Hepatocyte (in vitro differentiated cells): Measurements from ENCODE around the gene AVEN. TPM values are rescaled to one million over a fixed set of nuclear protein-coding genes. Genes with fewer than 3 reads are reported as not detected.

ENCODE experiments used
- DNase-seq: peaks from one replicate; pipeline ENCODE4 v3.0.0-alpha.2; 2016; ENCODE audit warnings: low spot score
- H2AFZ ChIP-seq: fragments of 200-600 bp; sonication (generic); 2 replicates; pipeline ENCODE4 v1.6.0; 2016; ENCODE audit warnings: antibody characterized with exemption, mild to moderate bottlenecking
- H3K27ac ChIP-seq: fragments of 200-600 bp; sonication (generic); 2 replicates; pipeline ENCODE4 v1.5.1; 2016; ENCODE audit warnings: mild to moderate bottlenecking
- H3K27me3 ChIP-seq: fragments of 200-600 bp; sonication (generic); 2 replicates; pipeline ENCODE4 v1.6.1; 2016
- H3K36me3 ChIP-seq: fragments of 200-600 bp; sonication (generic); replicated peaks from 2 replicates; pipeline ENCODE4 v1.5.1; 2016; ENCODE audit warnings: low read depth; ENCODE audit not compliant: insufficient read depth
- H3K4me1 ChIP-seq: fragments of 200-600 bp; sonication (generic); 2 replicates; pipeline ENCODE4 v1.5.1; 2016; ENCODE audit warnings: mild to moderate bottlenecking, moderate library complexity; ENCODE audit not compliant: insufficient read depth
- H3K4me2 ChIP-seq: fragments of 200-600 bp; sonication (generic); 2 replicates; pipeline ENCODE4 v1.6.0; 2016
- H3K4me3 ChIP-seq: fragments of 200-600 bp; sonication (generic); 2 replicates; pipeline ENCODE4 v1.5.1; 2016; ENCODE audit warnings: mild to moderate bottlenecking
- H3K79me2 ChIP-seq: fragments of 200-600 bp; sonication (generic); 2 replicates; pipeline ENCODE4 v1.6.0; 2017; ENCODE audit warnings: mild to moderate bottlenecking
- H3K9me2 ChIP-seq: fragments of 200-600 bp; sonication (generic); replicated peaks from 2 replicates; pipeline ENCODE4 v1.6.0; 2017; ENCODE audit warnings: mild to moderate bottlenecking; ENCODE audit not compliant: insufficient read depth
- H3K9me3 ChIP-seq: fragments of 200-600 bp; sonication (generic); 2 replicates; pipeline ENCODE4 v1.5.1; 2016; ENCODE audit warnings: low read depth, mild to moderate bottlenecking
- H4K20me1 ChIP-seq: fragments of 200-600 bp; sonication (generic); 2 replicates; pipeline ENCODE4 v1.6.0; 2016; ENCODE audit warnings: mild to moderate bottlenecking; ENCODE audit not compliant: insufficient read depth, poor library complexity, severe bottlenecking
- CTCF ChIP-seq: fragments of 200-600 bp; sonication (generic); IDR thresholded peaks from 2 replicates; pipeline ENCODE4 v1.5.1; 2016; ENCODE audit warnings: antibody characterized with exemption, mild to moderate bottlenecking; ENCODE audit not compliant: poor library complexity
- EZH2 ChIP-seq: fragments of 200-600 bp; sonication (generic); IDR thresholded peaks from 2 replicates; pipeline ENCODE4 v1.6.1; 2016; ENCODE audit warnings: antibody characterized with exemption, mild to moderate bottlenecking, borderline replicate concordance
- EZH2phosphoT487 ChIP-seq: fragments of 200-600 bp; sonication (generic); IDR thresholded peaks from one replicate; pipeline ENCODE4 v1.6.1; 2018; ENCODE audit warnings: antibody characterized with exemption, mild to moderate bottlenecking, low read depth, moderate library complexity; ENCODE audit not compliant: unreplicated experiment, severe bottlenecking
- WGBS: methylation state at CpG from one replicate; pipeline ENCODE4 v1.1.6; 2016; ENCODE audit warnings: low lambda C conversion rate; ENCODE audit errors: missing lambda C conversion rate; 5-methylcytosine and 5-hydroxymethylcytosine counted together
- polyA plus RNA-seq: library from polyadenylated mRNA; unstranded; fragments of >200 nt; fragmentation: Nextera tagmentation; extraction: Ambion mirVana; gene quantifications from 2 replicates; pipeline ENCODE4 v1.2.1, GENCODE V29; 2016
- total RNA-seq: library from RNA; depleted of rRNA; stranded (reverse); fragments of >200 nt; gene quantifications from 2 replicates; pipeline ENCODE4 v1.2.3, GENCODE V29; 2014

Gene AVEN
- total and polyA plus RNA-seq, 2 experiments from 2014 or later = 14.8 to 16.4 TPM

GRCh38 chr15:33902043-33902442 lies 137.0 kb downstream of the AVEN start:
- no peaks in the 10 kb centered on the region for H4K20me1 ChIP-seq
- WGBS = 3% methylated on average over 1 of the region's 1 CpG
- H3K4me1 ChIP-seq = no peaks in the 10 kb centered on the region
- no peak overlapping the region for H3K27ac ChIP-seq
- no peak overlapping the region for H2AFZ ChIP-seq
- TF ChIP-seq CTCF (no peak), EZH2 (no peak), EZH2phosphoT487 (no peak)
- H3K27me3 ChIP-seq = no peaks in the 10 kb centered on the region
- no peak for DNase-seq
- no peaks in the 10 kb centered on the region for H3K36me3 ChIP-seq
- no peak overlapping the region for H3K4me2 ChIP-seq
- no peaks in the 10 kb centered on the region for H3K79me2 ChIP-seq
- no peak overlapping the region for H3K4me3 ChIP-seq
- no peaks in the 10 kb centered on the region for H3K9me2 ChIP-seq
- H3K9me3 ChIP-seq = no peaks in the 10 kb centered on the region

- Histone ChIP-seq H3K4me2 (no peak overlapping the region), H4K20me1 (no peaks in the 10 kb centered on the region), H2AFZ (no peak overlapping the region), H3K27ac (no peak overlapping the region), H3K27me3 (no peaks in the 10 kb centered on the region), H3K4me1 (no peaks in the 10 kb centered on the region), H3K9me2 (no peaks in the 10 kb centered on the region), H3K79me2 (no peaks in the 10 kb centered on the region), H3K36me3 (no peaks in the 10 kb centered on the region), H3K4me3 (no peak overlapping the region), H3K9me3 (no peaks in the 10 kb centered on the region)
- TF ChIP-seq EZH2 (no peak), CTCF (no peak), EZH2phosphoT487 (no peak)
- WGBS = 95% methylated on average over 6 of the region's 6 CpGs
- no peak for DNase-seq
These were observed 144.8 kb downstream of the AVEN start for GRCh38 chr15:33894193-33894592.

GRCh38 chr15:33888176-33888575 lies 150.8 kb downstream of the AVEN start:
- no peaks in the 10 kb centered on the region for H4K20me1 ChIP-seq
- no peak for TF ChIP-seq EZH2
- TF ChIP-seq CTCF = no peak
- TF ChIP-seq EZH2phosphoT487 = no peak
- 42% methylated on average over 2 of the region's 2 CpGs for WGBS

GRCh38 chr15:33882921-33883320 lies 156.1 kb downstream of the AVEN start:
- no peaks in the 10 kb centered on the region for H3K36me3 ChIP-seq
- WGBS = 93% methylated on average over 2 of the region's 2 CpGs
- H3K79me2 ChIP-seq = no peaks in the 10 kb centered on the region
- no peaks in the 10 kb centered on the region for H3K9me2 ChIP-seq
- H3K27me3 ChIP-seq = no peaks in the 10 kb centered on the region
- H3K4me1 ChIP-seq = no peaks in the 10 kb centered on the region
- H3K9me3 ChIP-seq = no peaks in the 10 kb centered on the region
- no peak overlapping the region for H2AFZ ChIP-seq
- H4K20me1 ChIP-seq = no peaks in the 10 kb centered on the region
- no peak for TF ChIP-seq EZH2phosphoT487
- no peak for TF ChIP-seq EZH2
- no peak for TF ChIP-seq CTCF
- H3K27ac ChIP-seq = no peak overlapping the region
- DNase-seq = no peak
- no peak overlapping the region for H3K4me3 ChIP-seq
- no peak overlapping the region for H3K4me2 ChIP-seq

More at GRCh38 chr15:33888176-33888575, 150.8 kb downstream of the AVEN start:
- Histone ChIP-seq H3K9me3 (no peaks in the 10 kb centered on the region), H3K4me2 (no peak overlapping the region), H2AFZ (no peak overlapping the region), H3K27ac (no peak overlapping the region), H3K4me1 (no peaks in the 10 kb centered on the region), H3K4me3 (no peak overlapping the region), H3K36me3 (no peaks in the 10 kb centered on the region), H3K27me3 (no peaks in the 10 kb centered on the region), H3K9me2 (no peaks in the 10 kb centered on the region), H3K79me2 (no peaks in the 10 kb centered on the region)
- DNase-seq = no peak
